H1 (cell line): ENCODE measurements around the gene PFDN4. TPM values are rescaled to one million over a fixed set of nuclear protein-coding genes. Genes with fewer than 3 reads are reported as not detected.

Source experiments
- CTCF ChIA-PET: fragments of 300-600 bp; sonication (Branson Sonifier 250); formaldehyde crosslinking; loops from one replicate; lab custom pipeline; 2021; ENCODE audit not compliant: partially characterized antibody; lab: Charles Lee
- POLR2A ChIA-PET: fragments of 300-600 bp; sonication (Branson Sonifier 250); formaldehyde crosslinking; loops from one replicate; lab custom pipeline; 2021; ENCODE audit warnings: inconsistent platforms; ENCODE audit not compliant: partially characterized antibody; lab: Charles Lee
- DNase-seq, 2 experiments: peaks; one replicate each; pipeline versions ENCODE4 v3.0.0 to v3.0.0-alpha.2; 2010 to 2022; ENCODE audit warnings: low spot score in 2 of 2, low read depth in 1 of 2, mixed read lengths in 1 of 2
- FAIRE-seq: peaks from 2 replicates; lab custom pipeline; 2011; peaks lifted over from hg19 to GRCh38; lab: Jason Lieb, UNC
- H2AFZ ChIP-seq: 2 replicates; pipeline ENCODE4 v1.8.1; 2012; ENCODE audit warnings: low read length, inconsistent platforms
- H2AK5ac ChIP-seq: 2 replicates; pipeline ENCODE4 v1.6.1; 2013; ENCODE audit warnings: low read depth, low read length
- H2BK120ac ChIP-seq: replicated peaks from 2 replicates; pipeline ENCODE3; 2013; ENCODE audit warnings: low read depth, low read length, inconsistent platforms
- H2BK12ac ChIP-seq: 2 replicates; pipeline ENCODE4 v1.6.1; 2013; ENCODE audit warnings: low read depth, low read length
- H2BK15ac ChIP-seq: 2 replicates; pipeline ENCODE4 v1.6.1; 2013; ENCODE audit warnings: low read length
- H2BK20ac ChIP-seq: 2 replicates; pipeline ENCODE4 v1.6.1; 2013; ENCODE audit warnings: low read length
- H2BK5ac ChIP-seq: 2 replicates; pipeline ENCODE4 v1.6.1; 2013; ENCODE audit warnings: low read depth, low read length
- H3K14ac ChIP-seq: 2 replicates; pipeline ENCODE4 v1.6.1; 2013; ENCODE audit warnings: inconsistent platforms; ENCODE audit not compliant: insufficient read length
- H3K18ac ChIP-seq: 2 replicates; pipeline ENCODE4 v1.6.1; 2013; ENCODE audit warnings: low read length; ENCODE audit errors: extremely low read depth
- H3K23ac ChIP-seq: 2 replicates; pipeline ENCODE4 v1.6.1; 2013; ENCODE audit warnings: inconsistent platforms; ENCODE audit not compliant: insufficient read length
- H3K23me2 ChIP-seq: 2 replicates; pipeline ENCODE4 v1.6.1; 2013; ENCODE audit warnings: low read depth, low read length
- H3K27ac ChIP-seq: 2 replicates; pipeline ENCODE4 v1.6.1; 2011; ENCODE audit warnings: low read depth, low read length, inconsistent platforms
- H3K27me3 ChIP-seq, 4 experiments: replicated peaks in 1 of 4; 1 replicate in 1 of 4; 2 replicates in 3 of 4; pipeline versions ENCODE4 v1.6.1 to v1.8.1; 2011 to 2013; ENCODE audit warnings: low read length in 3 of 4, mild to moderate bottlenecking in 3 of 4, inconsistent platforms in 2 of 4, mixed read lengths in 2 of 4, moderate library complexity in 1 of 4; ENCODE audit not compliant: control insufficient read depth in 3 of 4, insufficient read depth in 3 of 4; ENCODE audit errors: extremely low read depth in 1 of 4
- H3K36me3 ChIP-seq, 4 experiments: 2 replicates each; pipeline versions ENCODE4 v1.6.1 to v1.8.1; 2011 to 2013; ENCODE audit warnings: mild to moderate bottlenecking in 4 of 4, low read length in 3 of 4, moderate library complexity in 2 of 4, control low read depth in 1 of 4, inconsistent platforms in 1 of 4; ENCODE audit not compliant: insufficient read depth in 4 of 4, control insufficient read depth in 2 of 4
- H3K4ac ChIP-seq: replicated peaks from 2 replicates; pipeline ENCODE3; 2013; ENCODE audit warnings: low read length, low read depth, mixed read lengths, inconsistent platforms; ENCODE audit not compliant: insufficient read length
- H3K4me1 ChIP-seq, 4 experiments: replicated peaks in 1 of 4; 1 replicate in 1 of 4; 2 replicates in 3 of 4; pipeline versions ENCODE4 v1.6.1 to v1.8.1; 2011 to 2013; ENCODE audit warnings: low read length in 3 of 4, inconsistent platforms in 2 of 4, mixed read lengths in 1 of 4; ENCODE audit not compliant: insufficient read depth in 4 of 4, control insufficient read depth in 3 of 4
- H3K4me2 ChIP-seq, 2 experiments: 2 replicates each; pipeline versions ENCODE4 v1.6.1 to v1.8.1; 2011 to 2013; ENCODE audit warnings: low read depth in 2 of 2, low read length in 2 of 2, control low read depth in 1 of 2, inconsistent platforms in 1 of 2, mild to moderate bottlenecking in 1 of 2; ENCODE audit not compliant: insufficient read depth in 1 of 2
- H3K4me3 ChIP-seq, 4 experiments: fragments of 200-600, 300-600 bp in 1 of 4; sonication (generic), shearing (Covaris generic), sonication (Bioruptor Twin) in 1 of 4; 2 replicates each; pipeline versions ENCODE4 v1.5.1 to v1.8.1; 2011 to 2016; ENCODE audit warnings: low read length in 4 of 4, low read depth in 3 of 4, control low read depth in 2 of 4, inconsistent platforms in 2 of 4, mild to moderate bottlenecking in 2 of 4, mixed read lengths in 1 of 4, moderate library complexity in 1 of 4; ENCODE audit not compliant: insufficient read depth in 2 of 4; ENCODE audit errors: extremely low read depth in 1 of 4
- H3K56ac ChIP-seq: replicated peaks from 2 replicates; pipeline ENCODE3; 2013; ENCODE audit warnings: low read depth, mild to moderate bottlenecking, mixed read lengths, low read length, inconsistent platforms; ENCODE audit not compliant: insufficient read length
- H3K79me1 ChIP-seq: 2 replicates; pipeline ENCODE4 v1.6.1; 2013; ENCODE audit warnings: low read depth, low read length, control low read depth
- H3K79me2 ChIP-seq, 2 experiments: 2 replicates each; pipeline versions ENCODE4 v1.6.1 to v1.8.1; 2012 to 2013; ENCODE audit warnings: low read length in 2 of 2, mild to moderate bottlenecking in 2 of 2, inconsistent platforms in 1 of 2; ENCODE audit not compliant: insufficient read depth in 2 of 2, control insufficient read depth in 1 of 2
- H3K9ac ChIP-seq, 4 experiments: replicated peaks in 1 of 4; 1 replicate in 1 of 4; 2 replicates in 3 of 4; pipeline versions ENCODE4 v1.6.1 to v1.8.1; 2011 to 2013; ENCODE audit warnings: low read depth in 3 of 4, low read length in 3 of 4, control low read depth in 2 of 4, mild to moderate bottlenecking in 2 of 4, moderate library complexity in 2 of 4, inconsistent platforms in 1 of 4; ENCODE audit errors: extremely low read depth in 1 of 4
- H3K9me3 ChIP-seq, 2 experiments: 2 replicates each; pipeline versions ENCODE4 v1.6.1 to v1.8.1; 2012 to 2013; ENCODE audit warnings: mild to moderate bottlenecking in 2 of 2, moderate library complexity in 2 of 2, control low read depth in 1 of 2, inconsistent platforms in 1 of 2, low read depth in 1 of 2, low read length in 1 of 2, mixed read lengths in 1 of 2; ENCODE audit not compliant: insufficient read depth in 2 of 2
- H4K20me1 ChIP-seq, 2 experiments: replicated peaks in 1 of 2; 2 replicates each; pipeline versions ENCODE3 to v1.8.1; 2011 to 2013; ENCODE audit warnings: inconsistent platforms in 2 of 2, low read length in 2 of 2, mild to moderate bottlenecking in 1 of 2; ENCODE audit not compliant: insufficient read depth in 2 of 2, control insufficient read depth in 1 of 2
- H4K5ac ChIP-seq: 2 replicates; pipeline ENCODE4 v1.6.1; 2013; ENCODE audit warnings: low read length, low read depth, mixed read lengths, inconsistent platforms; ENCODE audit not compliant: insufficient read length
- H4K8ac ChIP-seq: 2 replicates; pipeline ENCODE4 v1.8.0; 2013; ENCODE audit warnings: mild to moderate bottlenecking, moderate library complexity, low read length, inconsistent platforms; ENCODE audit not compliant: insufficient read depth; ENCODE audit errors: extremely low read depth
- H4K91ac ChIP-seq: replicated peaks from 2 replicates; pipeline ENCODE3; 2013; ENCODE audit warnings: low read length, mixed read lengths, inconsistent platforms; ENCODE audit not compliant: insufficient read length
- ATF2 ChIP-seq: IDR thresholded peaks from 2 replicates; pipeline ENCODE4 v1.6.1; 2012; ENCODE audit warnings: low read length, inconsistent platforms
- CBX8 ChIP-seq: fragments of 300-800, 300-1000 bp; sonication (generic); IDR thresholded peaks from 2 replicates; pipeline ENCODE4 v1.7.1; 2016; ENCODE audit warnings: low read depth, low read length, borderline replicate concordance
- CEBPB ChIP-seq: IDR thresholded peaks from 2 replicates; pipeline ENCODE4 v1.6.1; 2012; ENCODE audit warnings: low read depth, low read length
- CTBP2 ChIP-seq: IDR thresholded peaks from 2 replicates; pipeline ENCODE4 v1.7.0; 2011; ENCODE audit warnings: borderline replicate concordance, mild to moderate bottlenecking, moderate library complexity, mixed read lengths, low read length; ENCODE audit not compliant: insufficient read depth, insufficient read length
- FOSL1 ChIP-seq: IDR thresholded peaks from 2 replicates; pipeline ENCODE4 v1.6.1; 2011; ENCODE audit warnings: mild to moderate bottlenecking, low read depth, low read length, moderate library complexity; ENCODE audit not compliant: insufficient read depth
- HDAC6 ChIP-seq: IDR thresholded peaks from one replicate; pipeline ENCODE4 v1.7.1; 2012; ENCODE audit warnings: low read depth, mild to moderate bottlenecking, inconsistent platforms, low read length, moderate library complexity
- SIX5 ChIP-seq: IDR thresholded peaks from 2 replicates; pipeline ENCODE4 v1.6.1; 2011; ENCODE audit warnings: mild to moderate bottlenecking, low read depth, low read length
- SUZ12 ChIP-seq: fragments of 200-600 bp; sonication (generic); IDR thresholded peaks from 2 replicates; pipeline ENCODE4 v1.6.1; 2012; ENCODE audit warnings: mild to moderate bottlenecking, inconsistent platforms, low read length, moderate library complexity, mixed read lengths
- TBP ChIP-seq: IDR thresholded peaks from 2 replicates; pipeline ENCODE4 v1.6.1; 2011; ENCODE audit warnings: low read depth, low read length, improper control_type of control experiment
- WGBS, 2 experiments: shearing (Covaris generic) in 1 of 2; methylation state at CpG; one replicate each; pipeline versions ENCODE4 v1.1.6 to v1.1.7; 2013 to 2015; ENCODE audit warnings: low lambda C conversion rate in 2 of 2, mixed read lengths in 2 of 2, inconsistent platforms in 1 of 2, low coverage in 1 of 2, missing lambda C conversion rate in 1 of 2; ENCODE audit not compliant: insufficient replicate concordance in 2 of 2, insufficient coverage in 1 of 2, insufficient read length in 1 of 2; ENCODE audit errors: extremely low coverage in 1 of 2, missing lambda C conversion rate in 1 of 2; 5-methylcytosine and 5-hydroxymethylcytosine counted together
- polyA plus RNA-seq, 7 experiments: library from polyadenylated mRNA; depleted of rRNA in 3 of 7; stranded (reverse) in 5 of 7; unstranded in 2 of 7; fragments of >200 nt in 5 of 7; fragments of 200-250 nt in 2 of 7; gene quantifications; 1 replicate in 5 of 7; 2 replicates in 1 of 7; 4 replicates in 1 of 7; pipeline versions ENCODE4 v1.2.1 to v1.2.3, GENCODE V29; 2011 to 2013; ENCODE audit warnings: missing spikeins in 2 of 7, mixed read lengths in 2 of 7
- total RNA-seq: library from RNA; stranded (reverse); fragmentation: NEBNext Ultra II Directional; extraction: Animal tissue kit (Norgen Biotek cat#: 25700); gene quantifications from 2 replicates; pipeline ENCODE4 v1.2.1, GENCODE V29; 2021
- TF ChIP-seq, protein P1 (sequence below), 3 experiments: IDR thresholded peaks; 1 replicate in 2 of 3; 2 replicates in 1 of 3; pipeline versions ENCODE4 v1.5.1 to v1.6.1; 2011; ENCODE audit warnings: low read length in 3 of 3, mild to moderate bottlenecking in 3 of 3, inconsistent platforms in 2 of 3, low read depth in 1 of 3, moderate library complexity in 1 of 3; ENCODE audit not compliant: insufficient read depth in 1 of 3; ENCODE audit errors: control extremely low read depth in 1 of 3

Gene PFDN4
- total and polyA plus RNA-seq, 2 of the 8 experiments (the other 6 are each of a cell fraction or from before 2014, with no cell fraction given), result 41.9 to 96.8 TPM

- FAIRE-seq, result no peak
- TF ChIP-seq, protein P1, sequence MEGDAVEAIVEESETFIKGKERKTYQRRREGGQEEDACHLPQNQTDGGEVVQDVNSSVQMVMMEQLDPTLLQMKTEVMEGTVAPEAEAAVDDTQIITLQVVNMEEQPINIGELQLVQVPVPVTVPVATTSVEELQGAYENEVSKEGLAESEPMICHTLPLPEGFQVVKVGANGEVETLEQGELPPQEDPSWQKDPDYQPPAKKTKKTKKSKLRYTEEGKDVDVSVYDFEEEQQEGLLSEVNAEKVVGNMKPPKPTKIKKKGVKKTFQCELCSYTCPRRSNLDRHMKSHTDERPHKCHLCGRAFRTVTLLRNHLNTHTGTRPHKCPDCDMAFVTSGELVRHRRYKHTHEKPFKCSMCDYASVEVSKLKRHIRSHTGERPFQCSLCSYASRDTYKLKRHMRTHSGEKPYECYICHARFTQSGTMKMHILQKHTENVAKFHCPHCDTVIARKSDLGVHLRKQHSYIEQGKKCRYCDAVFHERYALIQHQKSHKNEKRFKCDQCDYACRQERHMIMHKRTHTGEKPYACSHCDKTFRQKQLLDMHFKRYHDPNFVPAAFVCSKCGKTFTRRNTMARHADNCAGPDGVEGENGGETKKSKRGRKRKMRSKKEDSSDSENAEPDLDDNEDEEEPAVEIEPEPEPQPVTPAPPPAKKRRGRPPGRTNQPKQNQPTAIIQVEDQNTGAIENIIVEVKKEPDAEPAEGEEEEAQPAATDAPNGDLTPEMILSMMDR (IDR thresholded peaks at IDR 0.05; ENCODE audit: control extremely low read depth in 1 of 3, insufficient read depth in 1 of 3, low read depth in 1 of 3, low read length in 3 of 3), result no peak
- TF ChIP-seq CBX8 (no peak), ATF2 (no peak), SUZ12 (no peak), SIX5 (no peak), HDAC6 (no peak), CTBP2 (no peak), FOSL1 (no peak), CEBPB (no peak), TBP (no peak)
Measured at GRCh38 chr20:54254596-54254995, 46.7 kb downstream of the PFDN4 start.

More at GRCh38 chr20:54254596-54254995, 46.7 kb downstream of the PFDN4 start:
- H2BK20ac ChIP-seq, result no peak overlapping the region
- no peak overlapping the region for H3K23ac ChIP-seq
- H3K56ac ChIP-seq, result no peak overlapping the region
- no peak overlapping the region for H2BK5ac ChIP-seq
- no peaks in the 10 kb centered on the region for H3K4me1 ChIP-seq
- H3K4ac ChIP-seq, result no peak overlapping the region
- H2BK120ac ChIP-seq, result no peak overlapping the region
- CTCF ChIA-PET, result no interaction called here
- H3K4me2 ChIP-seq, result no peak overlapping the region
- H3K27ac ChIP-seq, result no peak overlapping the region
- H2AFZ ChIP-seq, result no peak overlapping the region
- H2AK5ac ChIP-seq, result no peak overlapping the region
- no peak overlapping the region for H2BK15ac ChIP-seq
- 79% methylated on average over 3 of the region's 4 CpGs; no CpG with 5 or more reads in 1 of the 2 experiments for WGBS, 2 experiments
- H4K8ac ChIP-seq, result no peak overlapping the region
- H3K79me2 ChIP-seq, result no peaks in the 10 kb centered on the region
- H3K9me3 ChIP-seq, result peaks cover 3 to 5% of the 10 kb centered on the region in 2 experiments; a peak in 2 of 4 replicates
- H3K18ac ChIP-seq, result no peak overlapping the region
- H3K36me3 ChIP-seq, result no peaks in the 10 kb centered on the region
- H3K27me3 ChIP-seq, result no peaks in the 10 kb centered on the region
- POLR2A ChIA-PET, result no interaction called here
- no peak overlapping the region for H2BK12ac ChIP-seq
- no peak overlapping the region for H4K5ac ChIP-seq
- H3K4me3 ChIP-seq, result no peak overlapping the region
- H3K79me1 ChIP-seq, result no peaks in the 10 kb centered on the region
- H4K20me1 ChIP-seq, result no peaks in the 10 kb centered on the region
- H4K91ac ChIP-seq, result no peak overlapping the region
- no peaks in the 10 kb centered on the region for H3K23me2 ChIP-seq
- DNase-seq, result no peak
- no peak overlapping the region for H3K9ac ChIP-seq
- H3K14ac ChIP-seq, result no peak overlapping the region
